Mesendoderm (in vitro differentiated cells): Measurements from ENCODE around the gene DEXI.
A peak's percentile ranks its signal among the peaks of the same experiment; 100 is the strongest.

ENCODE experiments used
- DNase-seq: peaks from one replicate; pipeline ENCODE4 v3.0.0; 2013
- H2AK5ac ChIP-seq: 2 replicates; pipeline ENCODE4 v1.6.1; 2013; ENCODE audit warnings: low read length, inconsistent platforms
- H2BK120ac ChIP-seq: 2 replicates; pipeline ENCODE4 v1.6.1; 2013; ENCODE audit warnings: low read depth, mild to moderate bottlenecking, low read length, moderate library complexity, mixed read lengths
- H2BK15ac ChIP-seq: replicated peaks from 2 replicates; pipeline ENCODE4 v1.6.1; 2013; ENCODE audit warnings: low read depth, mild to moderate bottlenecking, moderate library complexity
- H2BK5ac ChIP-seq: 2 replicates; pipeline ENCODE4 v1.6.1; 2013; ENCODE audit warnings: low read length, inconsistent platforms
- H3K18ac ChIP-seq: 2 replicates; pipeline ENCODE4 v1.6.1; 2013; ENCODE audit warnings: mild to moderate bottlenecking, low read length, mixed read lengths
- H3K23ac ChIP-seq: one replicate; pipeline ENCODE4 v1.6.1; 2013; ENCODE audit warnings: low read length
- H3K27ac ChIP-seq: 2 replicates; pipeline ENCODE4 v1.5.1; 2013; ENCODE audit warnings: low read depth, mild to moderate bottlenecking, inconsistent platforms, low read length, moderate library complexity
- H3K27me3 ChIP-seq: 2 replicates; pipeline ENCODE4 v1.6.1; 2013; ENCODE audit warnings: low read length, control low read depth, mild to moderate bottlenecking, inconsistent platforms; ENCODE audit not compliant: insufficient read depth, poor library complexity
- H3K36me3 ChIP-seq: 2 replicates; pipeline ENCODE4 v1.6.1; 2013; ENCODE audit warnings: low read length, inconsistent platforms; ENCODE audit not compliant: control insufficient read depth, insufficient read depth
- H3K4ac ChIP-seq: one replicate; pipeline ENCODE4 v1.6.1; 2013; ENCODE audit warnings: low read depth, mild to moderate bottlenecking, low read length, moderate library complexity
- H3K4me1 ChIP-seq: 2 replicates; pipeline ENCODE4 v1.6.1; 2013; ENCODE audit warnings: low read depth, low read length, inconsistent platforms; ENCODE audit not compliant: control insufficient read depth
- H3K4me2 ChIP-seq: 2 replicates; pipeline ENCODE4 v1.6.1; 2013; ENCODE audit warnings: low read length
- H3K4me3 ChIP-seq: 2 replicates; pipeline ENCODE4 v1.5.1; 2013; ENCODE audit warnings: mild to moderate bottlenecking, low read length
- H3K56ac ChIP-seq: one replicate; pipeline ENCODE4 v1.6.1; 2013; ENCODE audit warnings: low read length
- H3K79me1 ChIP-seq: 2 replicates; pipeline ENCODE4 v1.6.1; 2013; ENCODE audit warnings: low read length, inconsistent platforms
- H3K79me2 ChIP-seq: 2 replicates; pipeline ENCODE4 v1.6.1; 2013; ENCODE audit warnings: mild to moderate bottlenecking, low read length; ENCODE audit not compliant: control insufficient read depth, insufficient read depth
- H3K9ac ChIP-seq: 2 replicates; pipeline ENCODE4 v1.6.1; 2013; ENCODE audit warnings: low read length, inconsistent platforms
- H4K5ac ChIP-seq: one replicate; pipeline ENCODE4 v1.6.1; 2013; ENCODE audit warnings: low read length
- H4K8ac ChIP-seq: one replicate; pipeline ENCODE4 v1.6.1; 2013; ENCODE audit warnings: low read depth, mild to moderate bottlenecking, control low read depth, low read length, moderate library complexity
- WGBS: extraction: QIAGEN DNeasy Blood & Tissue Kit; methylation state at CpG from one replicate; pipeline ENCODE4 v1.1.7; 2013; ENCODE audit warnings: low lambda C conversion rate, missing lambda C conversion rate; ENCODE audit not compliant: insufficient coverage; ENCODE audit errors: extremely low coverage; 5-methylcytosine and 5-hydroxymethylcytosine counted together

Gene DEXI

DNA sequence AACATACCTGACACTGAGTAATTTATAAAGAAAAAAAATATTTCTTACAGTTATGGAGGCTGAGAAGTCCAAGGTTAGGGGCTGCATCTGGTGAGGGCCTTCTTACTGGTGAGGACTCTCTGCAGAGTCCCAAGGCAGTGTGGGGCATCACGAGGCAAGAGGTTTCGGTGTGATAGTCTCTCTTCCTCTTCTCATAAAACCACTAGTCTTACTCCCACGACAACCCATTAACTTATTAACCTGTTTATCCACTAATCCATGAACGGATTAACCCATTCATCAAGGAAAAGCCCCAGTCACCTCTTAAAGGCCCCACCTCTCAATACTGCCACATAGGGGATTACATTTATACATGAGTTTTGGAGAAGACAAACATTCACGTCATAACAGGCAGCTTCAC is 45.1 kb downstream of the DEXI start:
- Histone ChIP-seq H3K36me3 (no peaks in the 10 kb centered on the region), H2BK120ac (no peak overlapping the region), H3K4me2 (no peak overlapping the region), H3K18ac (no peak overlapping the region), H3K4ac (no peak overlapping the region), H3K4me3 (no peak overlapping the region), H3K56ac (no peak overlapping the region), H3K27ac (no peak overlapping the region), H2AK5ac (no peak overlapping the region), H3K9ac (no peak overlapping the region), H4K8ac (no peak overlapping the region), H2BK15ac (no peak overlapping the region), H3K79me1 (no peaks in the 10 kb centered on the region), H3K27me3 (no peaks in the 10 kb centered on the region), H3K4me1 (no peaks in the 10 kb centered on the region), H3K79me2 (no peaks in the 10 kb centered on the region), H3K23ac (no peak overlapping the region), H4K5ac (no peak overlapping the region), H2BK5ac (no peak overlapping the region)
- WGBS: no CpG with 5 or more reads among the region's 5 CpGs
- no peak for DNase-seq

DNA sequence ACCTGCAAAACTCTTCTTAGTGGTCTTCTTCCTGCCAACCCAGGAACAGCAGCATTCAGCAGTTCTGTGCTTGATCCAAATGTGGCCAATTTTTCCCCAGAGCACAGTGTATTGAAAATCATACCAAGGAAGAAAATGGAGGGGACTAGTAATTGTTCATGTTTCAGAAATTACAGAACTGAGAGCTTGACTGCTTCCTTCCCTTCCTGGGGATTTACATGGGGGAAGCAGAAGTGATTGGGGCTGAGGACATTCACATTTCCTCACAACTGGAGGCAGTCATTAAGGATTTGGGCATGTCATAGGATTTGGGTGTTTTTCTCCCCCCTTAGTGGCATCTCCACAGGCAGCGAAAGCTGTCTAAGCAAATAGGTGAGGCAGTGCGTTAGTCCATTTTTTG is 45.5 kb downstream of the DEXI start:
- H3K36me3 ChIP-seq: no peaks in the 10 kb centered on the region
- H3K18ac ChIP-seq: no peak overlapping the region
- H2BK15ac ChIP-seq: no peak overlapping the region
- H2AK5ac ChIP-seq: no peak overlapping the region
- no peaks in the 10 kb centered on the region for H3K79me2 ChIP-seq
- DNase-seq: no peak
- no peak overlapping the region for H3K56ac ChIP-seq
- H3K23ac ChIP-seq: no peak overlapping the region
- no CpG with 5 or more reads among the region's 2 CpGs for WGBS
- H3K27ac ChIP-seq: no peak overlapping the region
- no peak overlapping the region for H2BK120ac ChIP-seq
- no peaks in the 10 kb centered on the region for H3K79me1 ChIP-seq
- H3K4me2 ChIP-seq: no peak overlapping the region
- no peak overlapping the region for H3K4ac ChIP-seq
- no peak overlapping the region for H3K4me3 ChIP-seq
- H3K9ac ChIP-seq: no peak overlapping the region
- no peak overlapping the region for H2BK5ac ChIP-seq
- H4K5ac ChIP-seq: no peak overlapping the region
- no peak overlapping the region for H4K8ac ChIP-seq
- H3K27me3 ChIP-seq: no peaks in the 10 kb centered on the region
- no peaks in the 10 kb centered on the region for H3K4me1 ChIP-seq

DNA sequence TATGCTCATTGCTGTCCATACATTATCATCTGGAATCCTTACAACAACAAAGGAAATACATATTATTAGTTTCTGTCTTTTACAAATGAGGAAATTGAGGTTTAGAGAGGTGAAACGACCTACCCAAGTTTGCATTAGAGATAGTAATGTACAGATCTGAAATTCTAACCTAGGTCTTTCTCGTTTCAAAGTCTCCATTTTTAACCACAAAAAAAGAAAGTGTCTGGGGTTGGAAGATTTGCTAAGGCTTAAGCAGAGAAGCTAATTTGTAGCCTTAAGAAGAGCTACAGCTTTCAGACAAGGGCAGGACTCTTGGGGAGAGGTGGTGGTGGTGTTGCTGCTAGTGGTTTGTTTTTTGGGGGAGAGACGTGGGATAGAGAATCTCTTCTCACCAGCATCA is 46.1 kb downstream of the DEXI start:
- H3K27me3 ChIP-seq: no peaks in the 10 kb centered on the region
- no peak overlapping the region for H3K23ac ChIP-seq
- DNase-seq: no peak
- no peak overlapping the region for H3K9ac ChIP-seq
- no peak overlapping the region for H3K4me3 ChIP-seq
- no peaks in the 10 kb centered on the region for H3K4me1 ChIP-seq
- H2AK5ac ChIP-seq: no peak overlapping the region
- no peak overlapping the region for H3K18ac ChIP-seq
- H4K8ac ChIP-seq: no peak overlapping the region
- no peak overlapping the region for H3K27ac ChIP-seq
- no peak overlapping the region for H3K56ac ChIP-seq
- H3K4me2 ChIP-seq: no peak overlapping the region
- H3K79me2 ChIP-seq: no peaks in the 10 kb centered on the region
- WGBS: no CpG with 5 or more reads among the region's 3 CpGs
- H2BK120ac ChIP-seq: no peak overlapping the region
- H4K5ac ChIP-seq: no peak overlapping the region
- no peak overlapping the region for H2BK5ac ChIP-seq
- H3K4ac ChIP-seq: no peak overlapping the region
- no peaks in the 10 kb centered on the region for H3K79me1 ChIP-seq
- no peak overlapping the region for H2BK15ac ChIP-seq
- no peaks in the 10 kb centered on the region for H3K36me3 ChIP-seq

DNA sequence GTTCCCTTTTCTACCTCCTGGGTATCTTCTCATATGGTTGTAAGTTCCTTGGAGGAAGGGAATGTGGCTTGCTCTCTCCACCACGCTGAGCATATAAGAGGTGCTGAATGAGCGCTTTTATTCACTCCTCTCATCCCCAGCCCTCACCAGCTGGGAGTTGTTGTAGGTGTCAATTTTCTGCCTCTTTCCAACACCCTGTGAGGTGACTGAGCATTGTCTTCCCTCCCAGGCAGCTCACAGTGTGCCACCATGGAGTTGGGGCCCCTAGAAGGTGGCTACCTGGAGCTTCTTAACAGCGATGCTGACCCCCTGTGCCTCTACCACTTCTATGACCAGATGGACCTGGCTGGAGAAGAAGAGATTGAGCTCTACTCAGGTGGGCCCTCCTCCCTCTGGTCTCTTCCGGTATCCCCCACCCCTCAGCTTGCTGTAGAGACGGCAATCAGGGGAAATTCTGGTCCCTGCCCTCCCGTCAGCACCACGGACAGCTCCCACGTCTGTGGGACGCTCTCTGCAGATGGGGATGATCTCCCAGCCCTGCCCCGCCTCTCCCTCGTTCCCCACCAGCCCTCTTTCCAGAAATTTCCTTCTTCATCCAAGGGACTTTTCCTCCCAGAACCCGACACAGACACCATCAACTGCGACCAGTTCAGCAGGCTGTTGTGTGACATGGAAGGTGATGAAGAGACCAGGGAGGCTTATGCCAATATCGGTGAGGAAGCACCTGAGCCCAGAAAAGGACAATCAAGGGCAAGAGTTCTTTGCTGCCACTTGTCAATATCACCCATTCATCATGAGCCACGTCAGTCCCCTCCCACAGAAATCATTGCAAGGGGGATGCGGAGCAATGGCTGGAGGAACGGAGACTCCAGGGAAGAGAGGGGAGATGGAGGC is 47.0 kb downstream of the DEXI start:
- peak; percentile 82 for DNase-seq
- H3K23ac ChIP-seq: no peak overlapping the region
- H2BK120ac ChIP-seq: no peak overlapping the region
- no peak overlapping the region for H4K5ac ChIP-seq
- no peak overlapping the region for H3K27ac ChIP-seq
- no peak overlapping the region for H2BK5ac ChIP-seq
- H3K27me3 ChIP-seq: no peaks in the 10 kb centered on the region
- H3K18ac ChIP-seq: no peak overlapping the region
- no peak overlapping the region for H2AK5ac ChIP-seq
- no peaks in the 10 kb centered on the region for H3K36me3 ChIP-seq
- H3K4ac ChIP-seq: no peak overlapping the region
- H3K79me1 ChIP-seq: no peaks in the 10 kb centered on the region
- H2BK15ac ChIP-seq: no peak overlapping the region
- no peak overlapping the region for H3K4me3 ChIP-seq
- no CpG with 5 or more reads among the region's 17 CpGs for WGBS
- H3K4me2 ChIP-seq: no peak overlapping the region
- H3K9ac ChIP-seq: no peak overlapping the region
- no peaks in the 10 kb centered on the region for H3K79me2 ChIP-seq
- no peaks in the 10 kb centered on the region for H3K4me1 ChIP-seq
- H4K8ac ChIP-seq: no peak overlapping the region
- no peak overlapping the region for H3K56ac ChIP-seq

DNA sequence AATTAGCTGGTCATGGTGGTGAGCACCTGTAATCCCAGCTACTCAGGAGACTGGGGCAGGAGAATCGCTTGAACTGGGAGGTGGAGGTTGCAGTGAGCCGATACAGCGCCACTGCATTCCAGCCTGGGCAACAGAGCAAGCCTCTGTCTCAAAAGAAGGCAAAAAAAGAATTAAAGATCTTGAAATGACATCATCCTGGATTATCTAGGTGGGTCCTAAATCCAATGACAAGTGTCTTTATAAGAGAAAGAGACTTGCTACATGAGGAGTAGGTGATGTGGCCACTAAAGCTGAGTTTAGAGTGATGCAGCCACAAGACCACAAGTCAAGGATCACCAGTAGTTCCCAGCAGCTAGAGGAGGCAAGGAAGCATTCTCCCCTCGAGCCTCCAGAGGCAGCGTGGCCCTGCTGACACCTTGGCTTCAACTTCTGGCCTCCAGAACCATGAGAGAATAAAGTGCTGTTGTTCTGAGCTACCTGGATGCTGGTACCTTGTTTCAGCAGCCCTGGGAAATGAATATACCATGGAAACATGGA is 49.4 kb downstream of the DEXI start:
- H3K23ac ChIP-seq: no peak overlapping the region
- H3K4me2 ChIP-seq: no peak overlapping the region
- no peaks in the 10 kb centered on the region for H3K79me1 ChIP-seq
- H3K4me3 ChIP-seq: no peak overlapping the region
- no CpG with 5 or more reads among the region's 5 CpGs for WGBS
- H3K18ac ChIP-seq: no peak overlapping the region
- H2BK15ac ChIP-seq: no peak overlapping the region
- H3K4ac ChIP-seq: no peak overlapping the region
- no peaks in the 10 kb centered on the region for H3K27me3 ChIP-seq
- no peaks in the 10 kb centered on the region for H3K36me3 ChIP-seq
- no peak for DNase-seq
- no peak overlapping the region for H3K27ac ChIP-seq
- H3K9ac ChIP-seq: no peak overlapping the region
- no peak overlapping the region for H3K56ac ChIP-seq
- no peaks in the 10 kb centered on the region for H3K4me1 ChIP-seq
- H2BK5ac ChIP-seq: no peak overlapping the region
- H4K5ac ChIP-seq: no peak overlapping the region
- H2BK120ac ChIP-seq: no peak overlapping the region
- H4K8ac ChIP-seq: no peak overlapping the region
- no peaks in the 10 kb centered on the region for H3K79me2 ChIP-seq
- H2AK5ac ChIP-seq: no peak overlapping the region
